GM21381 (cell line): Measurements from ENCODE around the gene STOM.
"Not testable (repeated sequence)": the region's sequence is repeated elsewhere in the genome, so short reads cannot be mapped to it uniquely, and the experiment has no call there.

Experiments used
- ATAC-seq: cut with Tn5 transposase; IDR thresholded peaks from one replicate; pipeline ENCODE4 v1.9.1; 2021; ENCODE audit warnings: mild to moderate bottlenecking, moderate library complexity; ENCODE audit not compliant: unreplicated experiment

Gene STOM, protein sequence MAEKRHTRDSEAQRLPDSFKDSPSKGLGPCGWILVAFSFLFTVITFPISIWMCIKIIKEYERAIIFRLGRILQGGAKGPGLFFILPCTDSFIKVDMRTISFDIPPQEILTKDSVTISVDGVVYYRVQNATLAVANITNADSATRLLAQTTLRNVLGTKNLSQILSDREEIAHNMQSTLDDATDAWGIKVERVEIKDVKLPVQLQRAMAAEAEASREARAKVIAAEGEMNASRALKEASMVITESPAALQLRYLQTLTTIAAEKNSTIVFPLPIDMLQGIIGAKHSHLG

DNA sequence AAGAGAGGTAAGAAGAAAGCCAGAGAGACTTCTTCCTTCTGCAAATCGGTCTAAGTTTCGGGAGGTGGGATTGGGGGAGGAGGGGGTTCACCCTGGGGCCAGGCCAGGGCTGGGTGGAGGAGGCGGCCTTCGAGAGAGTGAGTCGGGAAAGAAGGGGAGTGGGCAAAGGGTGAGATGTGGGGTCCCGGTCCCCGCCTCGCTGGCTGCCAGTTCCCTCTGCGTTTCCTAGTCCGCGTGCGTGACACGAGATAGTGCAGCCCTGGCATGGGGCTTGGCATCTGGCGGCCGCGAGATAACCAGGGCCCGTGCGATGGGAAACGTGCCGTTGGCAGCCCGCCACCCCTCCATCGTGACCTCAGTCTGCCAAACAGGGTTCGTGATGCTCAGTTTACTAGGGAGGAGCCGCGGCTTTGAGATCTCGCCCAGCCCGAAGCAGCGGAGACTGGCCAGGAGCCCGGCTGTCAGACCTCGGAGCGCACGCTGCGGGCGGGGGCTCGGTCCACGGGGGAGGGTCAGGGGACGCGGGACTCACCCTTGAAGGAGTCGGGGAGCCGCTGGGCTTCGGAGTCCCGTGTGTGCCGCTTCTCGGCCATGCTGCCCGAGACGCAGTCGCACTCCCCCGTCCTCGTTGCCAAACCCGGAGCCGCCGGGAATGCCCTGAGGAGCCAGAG lies at the start of gene STOM:
TSS of gene STOM (minus strand) at position 656 of the 671 bp plus-strand sequence. CDS start at position 593, 63 bp downstream.
- peak; percentile 39 for ATAC-seq

DNA sequence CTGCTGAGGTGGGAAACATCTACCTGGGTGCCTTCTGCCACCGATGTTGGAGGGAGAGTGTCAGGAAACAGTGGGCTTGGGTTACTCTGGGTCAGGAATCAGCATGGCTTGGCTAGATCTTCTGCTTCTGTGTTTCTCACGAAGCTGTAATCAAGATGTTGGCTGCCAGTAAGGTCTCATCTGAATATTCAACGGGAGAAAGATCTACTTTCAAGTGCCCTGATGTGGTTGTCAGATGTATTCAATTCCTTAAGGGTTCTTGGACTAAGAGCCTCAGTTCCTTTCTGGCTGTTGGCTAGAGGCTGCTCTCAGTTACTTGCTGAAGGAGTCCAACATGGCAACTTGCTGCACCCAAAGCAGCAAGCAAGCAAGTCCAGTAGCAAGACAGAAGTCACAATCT lies 41.9 kb upstream of the STOM start:
- ATAC-seq = no peak

DNA sequence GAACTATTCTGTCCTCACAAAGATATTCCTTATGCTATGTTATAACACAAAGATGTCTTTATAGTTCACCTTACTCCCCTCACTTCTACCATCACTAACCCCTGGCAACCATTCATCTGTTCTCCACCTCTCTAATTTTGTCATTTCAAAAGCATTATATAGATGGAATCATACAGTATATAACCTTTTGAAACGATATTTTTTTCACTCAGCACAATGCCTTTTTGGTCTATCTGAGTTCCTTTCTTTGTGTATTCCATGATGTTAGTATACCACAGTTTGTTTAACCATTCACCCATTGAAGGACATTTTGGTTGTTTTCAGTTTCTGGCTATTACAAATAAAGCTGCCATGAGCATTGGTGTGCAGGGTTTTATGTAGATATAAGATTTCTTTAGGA lies 35.8 kb upstream of the STOM start:
- no peak for ATAC-seq

DNA sequence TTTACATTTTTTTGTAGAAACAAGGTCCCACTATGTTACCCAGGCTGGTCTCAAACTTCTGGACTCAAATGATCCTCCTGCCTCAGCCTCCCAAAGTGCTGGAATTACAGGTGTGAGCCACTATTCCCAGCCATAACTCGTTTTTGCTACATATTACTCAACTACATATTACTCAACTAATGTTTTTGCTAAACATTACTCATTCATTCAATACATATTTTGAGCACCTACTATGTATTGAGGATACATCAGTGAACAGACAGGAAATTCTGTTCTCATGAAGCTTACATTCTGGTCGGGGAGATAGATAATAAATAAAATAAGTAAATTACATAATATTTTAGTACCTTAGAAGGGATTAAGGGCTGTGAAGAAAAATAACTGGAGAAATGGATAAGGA lies 34.9 kb upstream of the STOM start:
- no peak for ATAC-seq

DNA sequence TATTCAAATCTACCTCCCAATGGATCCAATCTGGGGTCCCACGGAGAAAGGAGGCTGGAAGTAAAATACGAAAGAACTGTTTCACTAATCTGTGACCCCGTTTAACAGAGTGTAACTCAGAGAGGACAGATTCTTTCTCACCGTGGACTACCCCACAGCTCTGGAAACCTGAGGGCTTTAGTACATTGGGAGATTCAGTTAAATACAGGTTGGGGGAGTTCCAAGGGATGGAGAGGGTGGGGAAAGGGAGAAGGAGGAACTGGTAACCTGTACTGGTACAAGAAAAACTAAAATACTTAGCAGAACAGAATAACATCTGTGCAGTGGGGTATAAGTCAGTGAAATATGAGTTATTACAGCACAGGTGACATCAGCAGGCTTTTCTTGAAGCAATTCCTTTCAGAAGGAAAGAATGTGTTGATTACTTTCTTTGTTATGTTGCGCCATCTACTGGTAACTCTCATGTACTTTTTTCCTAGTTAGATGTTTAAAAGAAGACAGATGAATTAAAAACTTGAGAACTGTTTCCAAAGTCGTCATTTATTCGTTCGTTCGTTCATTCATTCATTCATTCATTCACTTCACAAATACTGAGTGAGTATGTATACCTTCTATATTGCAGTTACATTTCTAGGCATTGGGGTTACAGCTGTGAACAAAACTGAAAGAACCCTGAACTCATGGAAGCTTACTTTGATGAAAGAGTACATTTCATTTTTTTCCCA lies 30.0 kb upstream of the STOM start:
- ATAC-seq = no peak

DNA sequence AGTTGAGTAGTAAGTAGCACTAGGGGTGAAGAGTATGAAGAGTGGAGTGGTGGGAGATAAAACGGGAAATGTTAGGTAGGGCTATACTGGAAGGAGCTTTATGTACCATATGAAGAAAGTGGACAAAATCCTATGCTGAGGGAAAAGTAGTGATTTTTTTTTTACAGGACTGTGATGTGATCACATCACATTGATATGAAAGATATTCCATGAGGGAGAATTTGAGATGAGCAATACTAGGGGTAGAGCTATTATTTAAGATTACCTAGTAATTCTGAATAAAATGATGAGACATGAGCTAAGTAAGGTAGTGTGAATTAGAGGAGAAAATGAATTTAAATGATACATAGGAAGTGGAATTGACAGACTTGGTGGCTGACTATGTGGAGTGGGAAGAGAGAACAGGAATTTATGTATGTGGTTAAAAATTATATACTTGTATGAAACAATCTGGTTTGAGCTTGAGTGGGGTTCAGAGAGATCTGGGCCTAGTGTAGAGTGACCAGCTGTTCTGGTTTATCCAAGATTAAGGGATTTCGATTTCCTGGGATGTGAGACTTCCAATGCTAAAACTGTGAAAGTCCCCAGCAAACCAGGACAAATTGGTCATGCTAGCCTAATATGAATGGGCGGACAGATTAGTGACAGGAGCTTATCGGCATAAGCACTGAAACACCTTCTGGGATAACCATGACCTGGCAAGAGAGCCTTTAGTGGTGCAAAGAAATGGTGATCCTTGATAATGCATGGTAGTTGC lies 29.3 kb upstream of the STOM start:
- ATAC-seq = no peak

DNA sequence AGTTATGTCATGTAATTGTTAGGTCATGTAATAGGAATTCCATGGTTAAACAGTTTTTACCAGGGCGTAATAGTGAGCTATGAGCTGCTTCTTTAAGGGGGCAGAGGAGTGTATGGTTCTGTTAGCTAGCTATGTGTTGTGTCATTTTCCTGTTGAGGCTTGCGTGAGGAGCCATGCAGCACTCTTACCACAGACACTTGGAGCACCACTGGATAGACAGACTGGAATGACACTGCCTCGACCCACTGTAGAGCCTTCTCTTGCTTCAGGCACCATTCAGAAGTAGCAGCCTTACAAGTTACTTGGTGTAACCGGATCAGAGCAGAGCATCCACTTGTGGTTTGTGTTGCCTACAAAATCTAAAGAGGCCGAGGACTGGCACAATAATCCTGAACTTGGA lies 28.3 kb upstream of the STOM start:
- no peak for ATAC-seq

DNA sequence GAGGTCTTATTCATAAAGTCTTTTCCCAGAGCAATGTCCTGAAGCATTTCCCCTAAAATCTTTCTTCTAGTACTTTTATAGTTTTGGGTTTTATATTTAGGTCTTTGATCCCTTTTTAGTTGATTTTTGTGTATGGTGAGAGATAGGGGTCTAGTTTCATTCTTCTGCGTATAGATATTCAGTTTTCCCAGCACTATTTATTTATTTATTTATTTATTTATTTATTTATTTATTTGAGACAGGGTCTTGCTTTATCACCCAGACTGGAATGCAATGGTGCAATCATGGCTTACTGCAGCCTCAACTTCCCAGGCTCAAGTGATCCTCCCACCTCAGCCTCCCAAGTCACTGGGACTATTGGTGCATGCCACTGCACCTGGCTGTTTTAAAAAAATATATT lies 27.2 kb upstream of the STOM start:
- ATAC-seq = not testable (repeated sequence)

DNA sequence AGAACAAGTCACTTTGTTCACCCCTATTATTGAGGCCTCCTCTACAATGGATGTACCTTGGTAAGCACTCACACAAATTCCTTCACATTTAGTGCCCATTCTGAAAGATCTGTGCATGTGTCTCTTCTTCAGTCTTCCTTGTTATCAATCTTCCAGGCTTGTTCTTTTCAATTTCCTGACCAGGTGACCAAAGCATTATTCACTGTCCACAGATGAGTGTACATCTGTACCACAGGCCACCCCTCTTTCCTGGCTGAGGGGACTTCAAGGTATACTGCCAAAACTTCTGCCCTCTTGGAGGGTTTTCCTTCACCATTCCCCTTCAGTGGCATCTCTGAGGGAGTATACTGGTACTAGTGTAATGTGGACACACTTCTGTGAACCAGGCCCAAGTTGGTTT lies 25.5 kb upstream of the STOM start:
- ATAC-seq = no peak

DNA sequence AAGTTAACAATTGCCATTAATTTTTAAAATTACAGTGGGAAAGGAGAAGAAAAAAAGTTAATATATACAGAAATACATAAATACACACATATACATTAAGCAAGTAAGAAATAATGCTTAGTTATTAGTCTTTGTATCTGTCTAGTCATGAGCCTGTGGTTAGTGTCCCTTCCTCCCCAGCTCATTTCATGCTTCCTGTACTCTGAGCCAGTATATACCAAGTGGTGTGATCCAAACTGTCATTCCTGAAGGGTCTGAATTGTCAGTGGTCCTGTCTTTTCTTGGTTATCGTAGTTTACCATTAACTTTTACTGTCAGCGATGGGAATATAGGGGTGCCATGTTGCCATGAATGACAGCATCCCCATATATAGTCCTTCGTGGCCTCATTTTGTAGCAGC lies 24.2 kb upstream of the STOM start:
- no peak for ATAC-seq

DNA sequence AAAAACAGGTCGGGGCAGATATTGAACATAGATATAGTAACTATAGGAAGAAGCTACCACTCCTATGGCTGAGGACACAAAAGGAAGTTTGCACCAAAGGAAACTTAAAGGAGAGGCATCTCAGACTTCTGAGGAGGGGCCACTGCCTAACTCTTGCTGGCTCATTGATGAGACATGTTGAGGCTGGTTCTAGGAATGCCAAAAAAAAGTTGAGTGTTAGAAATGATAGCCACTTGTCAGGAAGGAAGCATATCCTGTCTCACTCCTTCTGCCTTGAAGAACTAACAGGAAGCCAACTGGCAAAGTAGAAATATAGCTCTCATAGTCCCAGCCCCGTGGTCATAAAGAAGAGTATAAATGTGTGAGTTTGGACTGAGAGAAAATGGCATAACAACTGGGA lies 23.3 kb upstream of the STOM start:
- ATAC-seq = no peak

DNA sequence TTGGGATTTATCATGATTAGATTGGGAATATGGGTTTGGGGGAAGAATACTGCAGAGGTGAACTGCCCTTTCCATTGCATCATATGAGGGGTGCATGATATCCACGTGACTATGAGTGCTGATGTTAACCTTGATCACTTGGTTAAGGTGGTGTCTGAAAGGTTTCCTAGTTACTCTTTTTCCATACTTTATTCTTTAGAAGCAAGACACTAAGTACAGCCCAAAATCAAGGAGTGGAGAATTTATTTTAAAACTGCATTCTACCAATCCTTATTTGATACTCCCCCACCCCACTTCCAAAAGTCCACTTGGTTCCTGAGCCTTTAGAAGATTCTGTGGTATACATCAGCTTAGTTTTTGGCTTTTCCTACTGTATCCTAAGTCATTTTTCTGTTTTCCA lies 20.3 kb upstream of the STOM start:
- no peak for ATAC-seq

DNA sequence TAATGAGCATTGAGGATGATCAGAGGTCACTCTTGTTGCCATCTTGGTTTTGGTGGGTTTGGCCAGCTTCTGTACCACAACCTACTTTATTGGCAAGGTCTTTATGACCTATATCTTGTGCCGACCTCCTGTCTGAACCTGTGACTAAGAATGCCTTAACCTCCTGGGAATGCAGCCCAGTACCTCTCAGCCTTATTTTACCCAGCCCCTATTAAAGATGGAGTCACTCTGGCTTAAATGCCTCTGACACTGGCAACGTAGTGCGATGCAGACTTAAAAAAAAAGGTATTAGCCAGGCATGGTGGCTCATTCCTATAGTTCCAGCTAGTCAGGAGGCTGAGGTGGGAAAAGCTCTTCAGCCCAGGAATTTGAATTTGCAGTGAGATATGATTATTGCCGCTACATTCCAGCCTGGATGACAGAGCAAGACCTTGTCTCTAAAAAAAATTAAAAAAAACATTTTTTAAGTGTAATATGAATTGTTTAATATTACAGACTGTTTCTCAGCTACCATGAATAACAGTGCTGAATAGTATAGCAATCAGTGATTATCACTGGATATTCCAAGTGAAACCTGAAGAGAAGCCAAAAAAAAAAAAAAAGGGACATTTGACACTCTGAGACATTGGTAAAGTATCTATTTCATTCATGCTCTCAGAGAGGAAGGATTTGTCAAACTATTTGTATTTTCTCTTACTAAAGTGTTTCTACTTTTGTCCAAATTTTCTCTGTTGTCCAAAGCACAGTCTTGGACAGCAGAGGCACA lies 18.3 kb upstream of the STOM start:
- no peak for ATAC-seq

DNA sequence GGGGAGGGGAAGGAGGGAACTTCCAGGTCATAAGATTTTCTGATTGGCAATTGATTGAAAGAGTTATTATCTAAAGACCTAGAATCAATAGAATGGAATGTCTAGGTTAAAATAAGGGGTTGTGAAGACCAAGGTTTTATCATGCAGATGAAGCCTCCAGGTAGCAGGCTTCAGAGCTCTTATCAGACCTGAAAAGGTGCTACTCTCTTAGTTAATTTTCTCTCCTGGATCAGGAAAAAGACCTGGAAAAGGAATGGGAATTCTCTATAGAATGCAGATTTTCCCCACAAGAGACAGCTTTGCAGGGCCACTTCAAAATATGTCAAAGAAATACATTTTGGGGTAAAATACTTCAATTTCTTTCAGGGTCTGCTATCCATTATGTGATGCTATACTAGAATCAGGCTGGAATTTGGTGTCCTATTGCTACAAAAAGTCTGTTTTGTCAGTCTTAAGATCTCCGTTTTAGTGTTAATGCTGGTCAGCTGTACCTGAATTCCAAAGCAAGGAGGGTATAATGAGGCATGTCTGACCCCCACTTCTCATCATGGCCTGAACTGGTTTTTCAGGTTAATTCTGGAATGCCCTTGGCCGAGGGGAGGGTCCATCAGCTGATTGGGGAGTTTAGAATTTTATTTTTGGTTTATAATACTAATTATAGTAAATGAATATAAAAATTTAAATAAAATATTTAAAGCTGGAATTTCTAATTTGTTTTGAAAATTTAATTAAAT lies 16.6 kb upstream of the STOM start:
- no peak for ATAC-seq

DNA sequence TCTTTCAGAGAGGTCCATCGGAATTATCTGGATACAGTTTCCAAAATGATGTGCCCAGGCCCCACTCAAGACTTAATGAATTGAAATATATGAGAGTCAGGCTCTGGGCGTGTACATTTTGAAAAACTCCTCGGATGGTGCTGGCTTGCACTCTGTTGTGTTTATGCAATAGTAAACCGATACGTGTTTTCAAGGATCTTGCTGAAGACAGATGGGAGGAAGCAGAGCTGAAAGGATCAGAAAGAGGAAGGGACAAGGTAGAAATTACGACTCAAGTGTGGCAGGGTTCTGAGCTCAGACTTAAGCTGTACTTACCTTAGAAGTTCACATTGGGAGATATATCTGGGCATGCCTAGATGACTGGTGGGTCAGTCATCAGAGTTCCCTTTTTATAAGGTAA lies 13.7 kb upstream of the STOM start:
- ATAC-seq = no peak

DNA sequence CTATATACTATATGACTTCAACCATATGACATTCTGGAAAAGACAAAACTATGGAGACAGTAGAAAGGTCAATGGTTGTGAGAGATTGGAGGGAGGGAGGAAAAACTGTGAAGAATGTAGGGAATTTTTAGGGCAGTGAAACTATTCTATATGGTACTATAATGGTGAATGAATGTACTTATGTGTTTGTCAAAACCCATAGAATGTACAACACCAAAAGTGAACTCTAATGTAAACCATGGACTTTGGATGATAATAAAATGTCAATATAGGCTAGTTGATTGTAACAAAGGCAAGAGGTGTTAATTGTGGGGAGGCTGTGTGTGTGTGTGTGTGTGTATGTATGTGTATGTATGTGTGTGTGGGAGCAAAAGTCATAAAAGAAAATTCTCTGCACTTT lies 10.8 kb upstream of the STOM start:
- no peak for ATAC-seq

DNA sequence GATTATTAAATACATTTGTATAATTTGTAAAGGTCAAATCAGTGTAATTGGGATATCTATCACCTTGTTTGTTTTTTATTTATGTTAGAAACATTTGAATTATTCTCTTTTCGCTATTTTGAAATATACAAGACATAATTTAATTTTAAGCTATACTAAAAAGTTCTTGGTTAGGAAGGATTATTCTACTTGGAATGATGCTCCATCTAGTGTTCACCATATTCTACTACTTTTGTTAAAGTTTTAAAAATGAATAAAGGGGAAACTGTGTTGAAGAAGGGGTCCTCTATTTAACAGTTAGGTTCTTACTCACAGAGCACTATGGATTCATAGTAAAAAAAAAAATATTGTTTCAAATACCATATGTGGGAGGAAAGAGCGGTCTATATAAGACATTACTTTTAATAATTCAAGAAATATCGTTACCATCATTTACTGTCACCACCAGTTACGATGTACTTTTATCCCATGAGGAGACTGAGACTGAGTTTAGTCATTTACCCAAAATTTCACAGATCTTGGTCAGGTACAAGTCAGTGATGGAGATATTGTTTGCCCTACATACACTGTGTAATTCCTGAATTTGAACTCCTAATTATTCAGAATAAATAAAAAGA lies 6.3 kb upstream of the STOM start:
- no peak for ATAC-seq

DNA sequence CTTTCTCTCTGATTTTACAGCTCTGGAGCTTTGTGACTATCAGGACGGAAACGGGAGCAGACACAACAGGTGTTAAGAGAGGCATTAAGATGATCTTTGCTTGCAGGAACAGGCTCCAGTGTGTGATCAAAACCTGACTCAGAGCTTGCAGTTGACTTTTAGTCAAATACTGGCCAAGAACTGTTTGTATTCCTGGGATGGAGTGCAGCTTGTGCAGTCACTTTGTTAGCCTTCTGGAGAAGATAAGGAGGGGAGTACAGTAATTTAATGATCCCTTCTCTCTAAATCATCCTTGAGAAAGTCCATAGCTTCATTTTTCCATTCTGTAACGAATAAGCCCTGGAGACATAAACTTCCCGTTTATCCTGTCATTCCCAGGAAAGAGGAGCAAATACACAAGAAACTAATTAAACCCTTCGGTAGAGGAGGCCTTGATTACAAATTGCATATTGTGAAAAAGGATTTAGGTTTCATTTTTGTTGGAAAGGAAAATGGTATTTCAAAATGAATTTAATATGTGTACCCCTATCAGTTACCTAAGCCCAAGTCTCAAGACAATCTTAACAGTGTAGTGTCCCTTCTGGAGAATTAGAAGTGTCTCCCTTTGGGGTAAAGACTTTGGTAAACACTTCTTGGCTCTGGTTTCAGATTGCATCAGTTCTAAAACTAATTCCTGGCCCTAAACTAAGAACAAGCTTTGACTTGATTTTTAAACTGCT lies 3.1 kb upstream of the STOM start:
- ATAC-seq = no peak
